SK-N-MC (cell line): ENCODE data around the gene C4BPB.

Source experiments
- DNase-seq: peaks from one replicate; pipeline ENCODE4 v3.0.0-alpha.2; 2011; ENCODE audit warnings: low read depth, low spot score
- H3K27ac ChIP-seq: fragments of 200-600 bp; sonication (generic); 2 replicates; pipeline ENCODE4 v1.5.1; 2016; ENCODE audit warnings: mixed run types
- H3K36me3 ChIP-seq: fragments of 200-600 bp; sonication (generic); 2 replicates; pipeline ENCODE4 v1.6.1; 2017; ENCODE audit warnings: antibody characterized with exemption, low read length, mixed read lengths; ENCODE audit not compliant: insufficient read depth
- H3K4me3 ChIP-seq: fragments of 200-600 bp; sonication (generic); 2 replicates; pipeline ENCODE4 v1.5.1; 2016
- H3K9ac ChIP-seq: fragments of 200-600 bp; sonication (generic); 2 replicates; pipeline ENCODE4 v1.8.0; 2017; ENCODE audit warnings: mixed run types, mixed read lengths; ENCODE audit not compliant: insufficient read length
- H3K9me3 ChIP-seq: fragments of 200-600 bp; sonication (generic); 2 replicates; pipeline ENCODE4 v1.6.1; 2017; ENCODE audit warnings: low read depth, mild to moderate bottlenecking, antibody characterized with exemption, low read length, moderate library complexity, mixed read lengths
- EZH2 ChIP-seq: fragments of 200-600 bp; sonication (generic); IDR thresholded peaks from one replicate; pipeline ENCODE4 v1.6.1; 2017; ENCODE audit warnings: antibody characterized with exemption
- FOXP2 ChIP-seq: optimal IDR thresholded peaks from 2 replicates; pipeline ENCODE3; 2011; ENCODE audit warnings: mild to moderate bottlenecking, moderate library complexity; ENCODE audit not compliant: insufficient read depth; ENCODE audit errors: extremely low read length, control extremely low read depth
- POLR2AphosphoS5 ChIP-seq: IDR thresholded peaks from 2 replicates; pipeline ENCODE4 v1.6.1; 2012; ENCODE audit warnings: mild to moderate bottlenecking, low read depth, low read length, borderline replicate concordance

C4BPB gene

DNA sequence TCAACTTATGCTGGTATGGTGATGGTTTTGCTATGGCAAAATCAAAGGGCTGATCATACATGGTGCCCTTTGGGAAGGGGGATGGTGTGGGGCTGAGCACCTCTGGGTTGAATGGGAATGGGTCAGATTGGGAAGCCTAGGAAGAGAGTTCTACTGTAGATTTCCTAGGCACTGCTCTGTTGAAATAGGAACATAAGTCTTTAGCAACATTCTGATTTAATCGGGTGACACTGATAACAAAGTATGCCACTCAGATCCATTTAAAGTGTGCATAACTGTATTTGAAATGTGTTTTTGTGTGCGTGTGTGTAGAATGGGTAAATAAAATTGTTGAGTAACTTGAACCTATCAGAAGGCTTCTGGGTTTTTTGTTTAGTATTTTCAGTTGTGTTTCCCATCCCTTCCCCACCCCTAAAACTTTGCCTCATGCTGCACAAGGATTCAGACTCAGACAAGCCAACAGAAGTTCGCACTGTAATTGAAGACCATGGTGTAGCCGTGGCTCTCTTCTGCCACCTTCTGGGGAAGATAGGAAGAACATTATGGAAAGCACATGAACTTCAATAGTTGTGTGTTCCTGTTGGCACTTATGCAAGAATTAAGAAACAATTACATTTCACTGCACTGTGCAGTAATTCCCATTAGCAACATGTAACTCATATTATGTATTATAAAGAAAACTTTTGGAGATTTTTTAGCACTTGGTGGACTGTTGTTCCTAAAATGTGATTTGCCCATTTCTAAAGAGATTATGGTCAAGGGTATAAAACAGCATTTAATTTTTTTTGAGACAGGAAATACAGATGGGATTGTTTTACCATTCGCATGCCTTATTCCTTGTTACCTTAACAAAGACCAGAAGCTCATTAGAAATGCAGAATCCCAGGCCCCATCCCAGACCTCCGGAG is 10.9 kb upstream of the C4BPB start:
- DNase-seq: peak; percentile 65
- H3K9ac ChIP-seq: no peak overlapping the region
- TF ChIP-seq EZH2 (no peak), POLR2AphosphoS5 (no peak), FOXP2 (no peak)

DNA sequence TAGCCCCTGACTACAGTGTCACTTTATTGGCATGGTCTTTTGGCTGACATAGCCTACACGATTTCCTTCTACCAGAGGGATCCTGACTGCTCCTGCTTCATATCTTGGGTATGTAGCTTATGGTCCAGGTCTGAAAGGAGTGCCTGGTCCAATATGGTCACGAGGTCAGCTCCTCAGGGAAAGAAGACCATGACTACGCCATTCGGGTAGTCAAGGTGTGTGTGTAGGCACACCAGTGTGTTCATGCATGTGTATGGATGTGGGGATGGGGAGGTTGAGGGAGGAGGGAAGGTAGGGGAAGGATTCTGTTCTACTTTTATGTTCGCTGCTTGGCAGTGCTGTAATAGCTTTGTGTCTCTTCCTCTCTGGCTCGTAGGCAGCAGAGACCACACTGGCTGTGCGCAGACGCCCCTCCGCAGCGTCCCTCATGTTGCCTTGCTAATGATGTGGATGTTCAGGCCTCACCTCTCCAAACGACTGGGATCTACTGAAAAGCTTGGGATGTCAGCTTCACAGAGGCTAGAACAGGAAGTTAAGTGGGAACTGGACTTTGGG is 10.0 kb upstream of the C4BPB start:
- Histone ChIP-seq H3K27ac (no peak overlapping the region), H3K9me3 (no peaks in the 10 kb centered on the region), H3K36me3 (no peaks in the 10 kb centered on the region), H3K9ac (no peak overlapping the region), H3K4me3 (no peak overlapping the region)
- TF ChIP-seq EZH2: no peak
- no peak for TF ChIP-seq POLR2AphosphoS5
- DNase-seq: no peak

More for the DNA sequence above, 10.9 kb upstream of the C4BPB start:
- no peak overlapping the region for H3K4me3 ChIP-seq
- no peaks in the 10 kb centered on the region for H3K36me3 ChIP-seq
- H3K9me3 ChIP-seq: no peaks in the 10 kb centered on the region
- H3K27ac ChIP-seq: no peak overlapping the region

DNA sequence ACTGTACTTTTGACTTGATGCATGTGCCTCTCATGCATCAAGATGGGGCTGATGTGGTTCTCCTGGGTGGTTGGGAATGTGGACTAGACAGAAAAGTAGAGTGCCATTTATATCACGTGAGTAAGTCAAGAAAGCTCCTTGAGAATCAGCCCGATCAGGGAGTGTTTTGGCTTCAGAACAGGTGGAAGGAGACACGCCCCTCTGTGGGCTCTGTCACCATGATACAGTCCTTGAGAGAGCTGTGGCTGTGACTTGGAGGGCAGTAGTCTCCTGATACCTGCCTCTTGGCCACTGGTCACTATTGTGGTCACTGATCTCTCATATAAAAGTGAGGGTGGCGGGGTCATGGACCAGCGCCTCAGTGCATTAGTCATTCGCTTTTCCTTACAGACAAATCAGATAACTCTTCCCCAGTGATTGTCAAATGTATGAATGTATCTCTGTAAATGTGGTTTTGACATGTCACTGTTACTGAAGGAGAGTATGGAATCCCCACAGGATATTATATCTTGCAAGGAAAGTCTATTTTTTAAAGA is 8.9 kb upstream of the C4BPB start:
- no peak overlapping the region for H3K9ac ChIP-seq
- H3K36me3 ChIP-seq: no peaks in the 10 kb centered on the region
- no peak for TF ChIP-seq FOXP2
- no peak for TF ChIP-seq EZH2
- TF ChIP-seq POLR2AphosphoS5: no peak
- H3K4me3 ChIP-seq: no peak overlapping the region
- no peaks in the 10 kb centered on the region for H3K9me3 ChIP-seq
- H3K27ac ChIP-seq: no peak overlapping the region
- no peak for DNase-seq

DNA sequence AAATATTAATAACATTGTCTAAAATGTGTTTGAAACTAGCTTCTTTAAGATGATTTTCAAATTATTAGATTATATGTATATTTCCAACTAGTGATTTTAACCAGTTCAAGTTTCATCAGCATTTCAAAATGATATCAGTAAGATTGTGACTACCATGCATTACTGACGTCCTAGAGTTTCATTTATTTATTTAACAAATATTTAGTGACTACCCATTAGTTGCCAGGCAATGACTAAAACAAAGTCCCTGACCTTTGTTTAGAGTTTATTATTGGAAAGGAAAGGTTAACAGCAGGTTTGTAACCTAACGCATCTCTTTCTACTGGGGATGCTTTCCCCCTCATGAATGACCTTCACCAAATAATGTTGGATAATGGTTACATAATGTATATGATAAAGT is 7.6 kb upstream of the C4BPB start:
- Histone ChIP-seq H3K36me3 (no peaks in the 10 kb centered on the region), H3K9me3 (no peaks in the 10 kb centered on the region), H3K9ac (no peak overlapping the region), H3K27ac (no peak overlapping the region), H3K4me3 (no peak overlapping the region)
- TF ChIP-seq EZH2 (no peak), POLR2AphosphoS5 (no peak), FOXP2 (no peak)
- DNase-seq: no peak

DNA sequence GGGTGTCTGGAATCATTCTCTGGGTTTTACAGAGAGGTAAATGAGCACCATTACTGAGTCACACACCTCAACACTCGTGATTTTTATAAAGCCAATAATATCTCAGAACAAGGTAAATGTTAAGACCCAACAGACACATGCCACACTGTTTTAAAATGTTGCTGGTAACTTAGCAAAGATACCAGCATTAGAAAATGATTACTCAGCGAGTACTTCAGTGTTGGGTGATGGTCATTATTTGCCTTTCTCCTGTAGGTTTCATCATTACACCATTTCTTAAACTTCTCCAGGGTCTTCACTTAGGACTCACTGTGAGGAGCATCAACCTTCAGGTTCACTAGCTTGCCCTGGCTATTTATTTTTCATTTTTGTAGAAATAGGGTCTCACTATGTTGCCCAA is 6.9 kb upstream of the C4BPB start:
- DNase-seq: no peak
- no peaks in the 10 kb centered on the region for H3K36me3 ChIP-seq
- no peaks in the 10 kb centered on the region for H3K9me3 ChIP-seq
- no peak for TF ChIP-seq EZH2
- TF ChIP-seq POLR2AphosphoS5: no peak
- TF ChIP-seq FOXP2: no peak
- H3K27ac ChIP-seq: no peak overlapping the region
- H3K9ac ChIP-seq: no peak overlapping the region
- no peak overlapping the region for H3K4me3 ChIP-seq

DNA sequence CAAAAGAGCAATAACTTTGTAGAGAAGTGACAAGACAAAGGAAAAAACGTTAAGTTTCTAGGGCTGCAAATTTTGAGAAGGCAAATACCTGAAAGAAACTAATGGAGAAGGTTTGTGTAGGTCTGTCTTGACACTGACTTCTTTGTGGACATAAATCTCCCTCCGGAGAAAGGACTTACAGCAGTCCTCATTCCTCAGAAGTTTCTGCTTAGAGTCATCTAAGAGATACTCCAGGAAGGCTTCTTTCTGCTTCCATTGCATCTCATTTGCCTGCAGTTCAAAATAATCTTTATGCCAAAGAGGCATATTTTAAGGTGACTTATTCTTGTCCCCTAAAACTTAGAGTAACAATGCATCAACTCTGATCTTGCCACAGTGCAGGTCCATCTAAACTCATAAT is 4.4 kb upstream of the C4BPB start:
- peak overlapping the region; percentile 68; the same call in 1 of the 2 replicates for H3K27ac ChIP-seq
- no peak for DNase-seq
- no peak overlapping the region for H3K9ac ChIP-seq
- TF ChIP-seq FOXP2 (no peak), POLR2AphosphoS5 (no peak), EZH2 (no peak)
- no peaks in the 10 kb centered on the region for H3K9me3 ChIP-seq
- no peaks in the 10 kb centered on the region for H3K36me3 ChIP-seq
- H3K4me3 ChIP-seq: peak overlapping the region; percentile 32

DNA sequence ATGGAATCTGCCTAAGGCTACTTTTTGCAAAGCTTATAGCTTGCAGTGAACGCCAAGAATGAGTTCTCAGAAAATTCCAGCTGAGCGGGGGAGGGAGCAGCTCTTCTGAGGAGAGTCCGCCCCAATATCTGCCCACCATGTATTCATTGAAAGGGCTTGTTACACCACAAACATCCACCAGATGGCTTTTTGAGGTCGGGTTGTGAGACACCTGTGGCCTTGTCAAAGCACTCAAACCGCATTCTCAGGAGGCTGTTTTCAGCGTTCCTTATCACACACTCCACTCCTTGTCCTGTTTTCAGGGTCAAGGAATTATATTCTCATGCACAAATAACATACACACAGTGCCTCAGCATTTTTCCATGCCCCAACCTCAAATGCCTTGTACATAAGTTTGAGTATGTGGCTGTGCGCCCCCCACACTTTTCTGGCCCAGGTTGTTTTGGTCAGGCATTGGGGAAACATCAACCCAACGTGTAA is 3.9 kb upstream of the C4BPB start:
- no peaks in the 10 kb centered on the region for H3K9me3 ChIP-seq
- DNase-seq: peak; percentile 64
- H3K27ac ChIP-seq: peak overlapping the region; percentile 68; the same call in 1 of the 2 replicates
- TF ChIP-seq EZH2: no peak
- no peak for TF ChIP-seq POLR2AphosphoS5
- TF ChIP-seq FOXP2: no peak
- H3K9ac ChIP-seq: no peak overlapping the region
- peak overlapping the region; percentile 32 for H3K4me3 ChIP-seq
- H3K36me3 ChIP-seq: no peaks in the 10 kb centered on the region

DNA sequence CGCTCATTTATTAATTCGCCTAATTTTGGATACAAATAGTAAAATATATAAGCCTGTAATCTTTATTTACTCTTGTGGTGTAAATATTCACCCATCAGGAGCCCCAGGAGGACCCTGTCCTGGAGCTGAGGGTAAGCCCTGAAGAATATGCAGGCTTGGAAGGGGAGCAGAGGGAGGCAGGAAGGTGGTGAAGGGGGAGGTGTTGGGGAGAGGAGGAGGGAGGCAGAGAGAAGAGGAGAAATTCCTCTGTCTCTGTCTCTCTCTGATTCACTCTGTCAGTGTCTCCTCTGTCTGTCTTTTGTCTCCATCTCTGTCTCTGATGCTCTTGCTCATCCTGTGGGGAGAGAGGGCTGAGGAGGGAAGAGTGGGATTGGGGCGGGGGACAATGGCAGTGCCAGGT is 2.8 kb upstream of the C4BPB start:
- H3K36me3 ChIP-seq: no peaks in the 10 kb centered on the region
- H3K9ac ChIP-seq: no peak overlapping the region
- H3K27ac ChIP-seq: no peak overlapping the region
- no peak for TF ChIP-seq EZH2
- no peak for TF ChIP-seq POLR2AphosphoS5
- no peak for TF ChIP-seq FOXP2
- no peaks in the 10 kb centered on the region for H3K9me3 ChIP-seq
- DNase-seq: no peak
- no peak overlapping the region for H3K4me3 ChIP-seq

DNA sequence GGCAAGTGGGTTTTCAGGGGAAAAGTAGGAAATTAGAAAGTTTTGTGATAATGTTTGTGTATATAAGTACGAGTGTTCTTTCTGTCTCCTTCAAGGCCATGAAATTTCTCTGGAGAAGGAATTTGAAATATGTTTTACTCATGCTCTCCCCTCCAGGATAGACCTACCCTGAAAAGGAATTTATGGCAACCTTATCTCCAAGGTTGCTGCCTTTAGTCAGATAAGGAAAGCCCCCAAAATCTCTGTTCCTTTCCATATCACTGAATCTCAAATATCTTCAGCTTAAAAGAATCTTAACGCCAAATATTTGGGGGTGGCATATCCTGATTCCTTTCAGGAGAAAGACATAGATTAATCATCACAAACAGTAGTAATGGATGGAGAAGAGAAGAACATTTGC is 499 bp upstream of the C4BPB start:
- H3K4me3 ChIP-seq: no peak overlapping the region
- TF ChIP-seq FOXP2: no peak
- TF ChIP-seq EZH2: no peak
- no peak for TF ChIP-seq POLR2AphosphoS5
- no peaks in the 10 kb centered on the region for H3K9me3 ChIP-seq
- no peaks in the 10 kb centered on the region for H3K36me3 ChIP-seq
- DNase-seq: no peak
- H3K9ac ChIP-seq: no peak overlapping the region
- no peak overlapping the region for H3K27ac ChIP-seq
